Testis (tissue), 3 donors: ENCODE measurements around the gene PPP1R14B. TPM values are rescaled to one million over a fixed set of nuclear protein-coding genes. Genes with fewer than 3 reads are reported as not detected.

ENCODE experiments used
- DNase-seq: peaks from one replicate; pipeline ENCODE4 v3.0.0-alpha.2; 2019
- H3K27ac ChIP-seq, 2 donors: fragments of 200-600 bp; sonication (generic); one replicate each; pipeline ENCODE4 v1.5.1; 2019
- H3K27me3 ChIP-seq: fragments of 200-600 bp; sonication (generic); one replicate; pipeline ENCODE4 v1.5.1; 2019
- H3K36me3 ChIP-seq: fragments of 200-600 bp; sonication (generic); one replicate; pipeline ENCODE4 v1.5.1; 2017; ENCODE audit warnings: low read depth; ENCODE audit errors: missing control alignments
- H3K4me1 ChIP-seq: fragments of 200-600 bp; sonication (generic); one replicate; pipeline ENCODE4 v1.5.1; 2019
- H3K4me3 ChIP-seq, 2 donors: fragments of 200-600 bp; sonication (generic); one replicate each; pipeline ENCODE4 v1.5.1; 2017 to 2019
- H3K9me3 ChIP-seq: fragments of 200-600 bp; sonication (generic); one replicate; pipeline ENCODE4 v1.5.1; 2017
- POLR2A ChIP-seq: fragments of 450-650 bp; IDR thresholded peaks from one replicate; pipeline ENCODE4 v1.6.1; 2017; ENCODE audit warnings: antibody characterized with exemption, mild to moderate bottlenecking, moderate library complexity
- WGBS, 2 donors: methylation state at CpG; one replicate each; pipeline ENCODE4 v1.1.5; 2018; 5-methylcytosine and 5-hydroxymethylcytosine counted together
- intact Hi-C: fragments of 100-400 bp; cut with DNase I; formaldehyde crosslinking; loops from one replicate; pipeline ENCODE4 v1.15.1; 2023; ENCODE audit warnings: low total_unique reads
- polyA plus RNA-seq: library from polyadenylated mRNA; stranded (reverse); fragments of 350-450 nt; fragmentation: Illumina TruSeq; extraction: RNeasy Lipid Tissue Mini Kit (QIAGEN cat#74804); gene quantifications from one replicate; pipeline ENCODE4 v1.2.3, GENCODE V29; 2014; ENCODE audit warnings: low read depth, low replicate concordance; ENCODE audit not compliant: insufficient read depth
- small RNA-seq, 2 donors: library from RNA; depleted of rRNA; stranded (forward); fragments of <200 nt; gene quantifications; one replicate each; pipeline ENCODE3, GENCODE V24; 2016
- total RNA-seq, 2 donors: library from RNA; depleted of rRNA; stranded (reverse); fragments of >200 nt; gene quantifications; one replicate each; pipeline ENCODE4 v1.2.3, GENCODE V29; 2016
- TF ChIP-seq, protein P1 (sequence below), 3 experiments: fragments of 450-650 bp in 2 of 3; fragments of 200-600 bp in 1 of 3; sonication (generic) in 1 of 3; IDR thresholded peaks; one replicate each; pipeline ENCODE4 v1.5.1; 2016 to 2019; ENCODE audit warnings: antibody characterized with exemption in 3 of 3, mild to moderate bottlenecking in 2 of 3, moderate library complexity in 1 of 3

PPP1R14B gene
- total and polyA plus RNA-seq, 3 donors from 2014 or later: 53.4 to 72.0 (median 67.3) TPM

DNA sequence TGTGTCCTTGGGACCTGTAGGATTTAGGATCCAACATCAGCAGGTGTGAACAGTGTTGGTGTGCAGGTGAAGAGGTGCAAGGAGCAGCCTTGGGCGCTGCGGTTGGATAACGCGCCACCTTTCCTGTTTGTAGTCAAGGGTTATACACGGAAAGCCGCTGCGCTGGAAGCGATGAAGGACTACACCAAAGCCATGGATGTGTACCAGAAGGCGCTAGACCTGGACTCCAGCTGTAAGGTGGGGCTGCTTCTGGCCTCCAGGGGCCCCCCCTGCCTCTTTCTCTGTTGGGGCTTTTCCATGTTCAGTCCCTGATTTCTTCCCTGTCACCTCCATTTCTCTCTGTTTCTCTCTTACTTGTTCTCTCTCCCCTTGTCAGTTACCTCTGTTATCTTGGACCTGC is 43.8 kb downstream of the PPP1R14B start:
- H3K27ac ChIP-seq: no peak overlapping the region
- no peak for DNase-seq
- 93% methylated on average over 9 of the region's 9 CpGs for WGBS, 2 donors
- H3K4me3 ChIP-seq: no peak overlapping the region
- intact Hi-C loops: loop anchor here (10.0 kb wide), 1 partner anchor 92 kb away; the partner anchor contains the start of gene KCNK4
- H3K27me3 ChIP-seq: no peaks in the 10 kb centered on the region
- H3K4me1 ChIP-seq: peaks cover 4% of the 10 kb centered on the region
- H3K9me3 ChIP-seq: no peaks in the 10 kb centered on the region
- H3K36me3 ChIP-seq: no peaks in the 10 kb centered on the region
- TF ChIP-seq POLR2A: no peak
- TF ChIP-seq, protein P1, sequence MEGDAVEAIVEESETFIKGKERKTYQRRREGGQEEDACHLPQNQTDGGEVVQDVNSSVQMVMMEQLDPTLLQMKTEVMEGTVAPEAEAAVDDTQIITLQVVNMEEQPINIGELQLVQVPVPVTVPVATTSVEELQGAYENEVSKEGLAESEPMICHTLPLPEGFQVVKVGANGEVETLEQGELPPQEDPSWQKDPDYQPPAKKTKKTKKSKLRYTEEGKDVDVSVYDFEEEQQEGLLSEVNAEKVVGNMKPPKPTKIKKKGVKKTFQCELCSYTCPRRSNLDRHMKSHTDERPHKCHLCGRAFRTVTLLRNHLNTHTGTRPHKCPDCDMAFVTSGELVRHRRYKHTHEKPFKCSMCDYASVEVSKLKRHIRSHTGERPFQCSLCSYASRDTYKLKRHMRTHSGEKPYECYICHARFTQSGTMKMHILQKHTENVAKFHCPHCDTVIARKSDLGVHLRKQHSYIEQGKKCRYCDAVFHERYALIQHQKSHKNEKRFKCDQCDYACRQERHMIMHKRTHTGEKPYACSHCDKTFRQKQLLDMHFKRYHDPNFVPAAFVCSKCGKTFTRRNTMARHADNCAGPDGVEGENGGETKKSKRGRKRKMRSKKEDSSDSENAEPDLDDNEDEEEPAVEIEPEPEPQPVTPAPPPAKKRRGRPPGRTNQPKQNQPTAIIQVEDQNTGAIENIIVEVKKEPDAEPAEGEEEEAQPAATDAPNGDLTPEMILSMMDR (IDR thresholded peaks at IDR 0.05): no peak

DNA sequence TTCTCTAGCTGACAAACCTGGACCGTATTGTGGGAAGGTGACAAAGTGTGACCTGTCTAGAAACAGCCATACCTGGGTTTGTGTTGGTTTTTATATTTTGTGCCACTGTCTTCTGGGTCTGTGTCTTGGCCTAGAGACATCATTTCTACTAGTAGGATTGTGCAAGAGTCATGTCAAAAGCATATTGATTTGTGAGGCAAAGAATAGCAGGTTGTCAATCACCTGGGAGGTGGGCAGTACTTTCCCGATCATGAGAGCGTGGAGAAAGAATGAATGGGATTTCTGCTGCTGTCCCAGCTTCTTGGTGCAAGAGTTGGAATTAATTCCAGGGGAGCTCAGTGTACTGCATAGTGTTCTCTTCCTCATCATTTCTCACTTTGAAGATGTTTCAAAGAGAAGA is 45.2 kb downstream of the PPP1R14B start:
- Histone ChIP-seq H3K36me3 (no peaks in the 10 kb centered on the region), H3K27ac (no peak overlapping the region), H3K4me3 (no peak overlapping the region), H3K9me3 (no peaks in the 10 kb centered on the region), H3K4me1 (peaks cover 4% of the 10 kb centered on the region), H3K27me3 (no peaks in the 10 kb centered on the region)
- 84 to 89% methylated on average over 3 of the region's 3 CpGs for WGBS, 2 donors
- TF ChIP-seq, protein P1 (IDR thresholded peaks at IDR 0.05): no peak
- no peak for TF ChIP-seq POLR2A
- intact Hi-C loops: loop anchor here (10.0 kb wide), 1 partner anchor 93 kb away; the partner anchor contains the start of gene KCNK4
- DNase-seq: no peak

DNA sequence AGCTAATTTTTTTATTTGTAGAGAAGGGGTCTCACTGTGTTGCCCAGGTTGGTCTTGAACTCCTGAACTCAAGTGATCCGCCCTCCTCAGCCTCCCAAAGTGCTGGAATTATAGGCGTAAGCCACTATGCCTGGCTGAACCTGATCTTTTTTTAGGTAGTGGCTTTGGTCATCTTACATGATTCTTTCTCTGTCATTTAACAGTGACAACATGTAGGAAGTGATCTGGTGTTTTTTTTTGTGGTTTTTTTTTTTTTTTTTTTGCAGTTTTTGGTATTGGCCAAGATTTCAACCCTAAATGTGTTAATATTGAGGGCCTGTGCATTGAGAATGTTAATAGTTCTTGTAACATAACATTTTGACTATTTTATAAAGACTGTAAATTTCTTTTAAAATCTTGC is 48.2 kb downstream of the PPP1R14B start:
- Histone ChIP-seq H3K27ac (no peak overlapping the region), H3K36me3 (no peaks in the 10 kb centered on the region), H3K9me3 (no peaks in the 10 kb centered on the region), H3K4me3 (no peak overlapping the region), H3K4me1 (no peaks in the 10 kb centered on the region), H3K27me3 (no peaks in the 10 kb centered on the region)
- TF ChIP-seq, protein P1 (IDR thresholded peaks at IDR 0.05): no peak
- no peak for TF ChIP-seq POLR2A
- intact Hi-C loops: no loop called here
- no peak for DNase-seq
- 100% methylated on average over 2 of the region's 2 CpGs for WGBS, 2 donors

DNA sequence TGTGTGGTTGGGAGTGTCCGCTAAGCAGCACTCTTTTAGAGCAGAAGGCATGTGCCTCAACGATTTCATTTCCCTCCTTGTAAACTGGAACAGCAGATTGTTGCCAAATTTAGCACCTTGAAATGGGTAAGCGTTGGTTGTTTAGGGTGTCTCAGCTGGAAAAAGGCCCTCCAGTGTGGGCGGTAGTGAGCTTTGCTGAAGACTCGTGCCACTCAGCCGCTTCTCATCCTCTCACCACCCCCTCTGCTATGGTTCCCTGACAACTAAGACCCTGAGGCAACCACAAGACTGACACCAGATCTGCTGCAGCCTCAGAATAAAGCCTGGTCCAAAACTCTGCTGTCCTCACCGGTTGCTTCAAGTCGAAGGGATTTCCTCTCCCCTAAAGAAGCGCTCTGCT is 50.1 kb downstream of the PPP1R14B start:
- WGBS, 2 donors: 76 to 89% methylated on average over 9 of the region's 9 CpGs
- Histone ChIP-seq H3K4me1 (no peaks in the 10 kb centered on the region), H3K27me3 (no peaks in the 10 kb centered on the region), H3K4me3 (no peak overlapping the region), H3K9me3 (no peaks in the 10 kb centered on the region), H3K27ac (no peak overlapping the region), H3K36me3 (no peaks in the 10 kb centered on the region)
- no peak for DNase-seq
- intact Hi-C loops: no loop called here
- no peak for TF ChIP-seq POLR2A

Small RNA genes lying within 50 kb of the gene (small RNA-seq; reads per million reads assigned to genes)
- gene RF00019: 0 reads per million in 2 donors

Other genes with a start within 250 kb of the PPP1R14B start
- under 1 TPM; 0.74 to 0.79 TPM for gene FLRT1, start 211.0 kb downstream of the PPP1R14B start, total RNA-seq
- 0.67 TPM for gene FLRT1, start 211.0 kb downstream of the PPP1R14B start, polyA plus RNA-seq
- 10 to 100 TPM; 13.3 to 15.3 TPM for gene MACROD1, start 80.8 kb downstream of the PPP1R14B start, total RNA-seq
- gene MACROD1, start 80.8 kb downstream of the PPP1R14B start, polyA plus RNA-seq: 14.1 TPM
- gene STIP1, start 60.8 kb downstream of the PPP1R14B start, total RNA-seq: 100 to 1,000 TPM; 221 to 247 TPM
- 267 TPM for gene STIP1, start 60.8 kb downstream of the PPP1R14B start, polyA plus RNA-seq
- gene FERMT3, start 40.2 kb downstream of the PPP1R14B start, total RNA-seq: 1 to 10 TPM; 7.2 to 8.2 TPM
- 10.9 TPM for gene FERMT3, start 40.2 kb downstream of the PPP1R14B start, polyA plus RNA-seq
- 10 to 100 TPM; 56.5 to 65.4 TPM for gene TRPT1, start 20.8 kb downstream of the PPP1R14B start, total RNA-seq
- 93.7 TPM for gene TRPT1, start 20.8 kb downstream of the PPP1R14B start, polyA plus RNA-seq
- gene NUDT22, start 20.7 kb downstream of the PPP1R14B start, total RNA-seq: 10 to 100 TPM; 50.9 to 52.7 TPM
- 19.0 TPM for gene NUDT22, start 20.7 kb downstream of the PPP1R14B start, polyA plus RNA-seq
- gene DNAJC4, start 16.4 kb downstream of the PPP1R14B start, total RNA-seq: 100 to 1,000 TPM; 105 to 254 TPM
- gene DNAJC4, start 16.4 kb downstream of the PPP1R14B start, polyA plus RNA-seq: 303 TPM
- 10 to 100 TPM; 19.1 to 47.8 TPM for gene VEGFB, start 12.4 kb downstream of the PPP1R14B start, total RNA-seq
- gene VEGFB, start 12.4 kb downstream of the PPP1R14B start, polyA plus RNA-seq: 57.3 TPM
- gene FKBP2, start 5.8 kb downstream of the PPP1R14B start, total RNA-seq: 100 to 1,000 TPM; 151 to 159 TPM
- 159 TPM for gene FKBP2, start 5.8 kb downstream of the PPP1R14B start, polyA plus RNA-seq
- gene PLCB3, start 4.6 kb upstream of the PPP1R14B start, total RNA-seq: 10 to 100 TPM; 29.6 to 45.4 TPM
- 14.2 TPM for gene PLCB3, start 4.6 kb upstream of the PPP1R14B start, polyA plus RNA-seq
- gene BAD, start 37.7 kb upstream of the PPP1R14B start, total RNA-seq: 100 to 1,000 TPM in 1 of 2 donors, 10 to 100 TPM in 1; 88.7 to 110 TPM
- 85.2 TPM for gene BAD, start 37.7 kb upstream of the PPP1R14B start, polyA plus RNA-seq
- gene GPR137, start 38.9 kb upstream of the PPP1R14B start, total RNA-seq: 100 to 1,000 TPM; 204 to 230 TPM
- gene GPR137, start 38.9 kb upstream of the PPP1R14B start, polyA plus RNA-seq: 390 TPM
- under 1 TPM in 1 of 2 donors, not detected in 1; 0.24 TPM for gene KCNK4, start 44.4 kb upstream of the PPP1R14B start, total RNA-seq
- gene KCNK4, start 44.4 kb upstream of the PPP1R14B start, polyA plus RNA-seq: not detected
- 100 to 1,000 TPM; 278 to 484 TPM for gene CATSPERZ, start 53.4 kb upstream of the PPP1R14B start, total RNA-seq
- gene CATSPERZ, start 53.4 kb upstream of the PPP1R14B start, polyA plus RNA-seq: 1,116 TPM
- 10 to 100 TPM; 19.3 to 22.0 TPM for gene ESRRA, start 58.6 kb upstream of the PPP1R14B start, total RNA-seq
- gene ESRRA, start 58.6 kb upstream of the PPP1R14B start, polyA plus RNA-seq: 13.7 TPM
- gene TRMT112, start 70.6 kb upstream of the PPP1R14B start, total RNA-seq: 100 to 1,000 TPM; 303 to 340 TPM
- gene TRMT112, start 70.6 kb upstream of the PPP1R14B start, polyA plus RNA-seq: 275 TPM
- gene PRDX5, start 71.2 kb upstream of the PPP1R14B start, total RNA-seq: 100 to 1,000 TPM; 189 to 271 TPM
- gene PRDX5, start 71.2 kb upstream of the PPP1R14B start, polyA plus RNA-seq: 287 TPM
- 10 to 100 TPM; 16.6 to 23.5 TPM for gene CCDC88B, start 93.3 kb upstream of the PPP1R14B start, total RNA-seq
- gene CCDC88B, start 93.3 kb upstream of the PPP1R14B start, polyA plus RNA-seq: 28.5 TPM
- gene RPS6KA4, start 112.2 kb upstream of the PPP1R14B start, total RNA-seq: 10 to 100 TPM; 15.6 TPM
- 9.2 TPM for gene RPS6KA4, start 112.2 kb upstream of the PPP1R14B start, polyA plus RNA-seq